Left lung (tissue), 10 donors: ENCODE measurements around the gene RGL3. TPM values are rescaled to one million over a fixed set of nuclear protein-coding genes. Genes with fewer than 3 reads are reported as not detected.
"Not testable (repeated sequence)": the region's sequence is repeated elsewhere in the genome, so short reads cannot be mapped to it uniquely, and the experiment has no call there.

Experiments used
- ATAC-seq: fragments of 200-7000 bp; cut with Tn5 transposase; one replicate; pipeline ENCODE4 v1.9.1; 2020; ENCODE audit warnings: moderate library complexity
- DNase-seq, 4 donors: peaks; one replicate each; pipeline ENCODE4 v3.0.0-alpha.2; 2013 to 2020
- H3K27ac ChIP-seq, 2 donors: fragments of 200-600 bp; sonication (generic) in 1 of 2; one replicate each; pipeline versions ENCODE4 v1.5.0 to v1.8.0; 2020 to 2021
- H3K27me3 ChIP-seq, 2 donors: fragments of 200-600 bp; sonication (generic) in 1 of 2; one replicate each; pipeline versions ENCODE4 v1.5.0 to v1.8.0; 2020 to 2021
- H3K36me3 ChIP-seq, 2 donors: fragments of 200-600 bp; sonication (generic) in 1 of 2; one replicate each; pipeline versions ENCODE4 v1.5.0 to v1.8.0; 2020 to 2021
- H3K4me1 ChIP-seq, 2 donors: fragments of 200-600 bp; one replicate each; pipeline ENCODE4 v1.8.0; 2021
- H3K4me3 ChIP-seq, 2 donors: fragments of 200-600 bp; sonication (generic) in 1 of 2; one replicate each; pipeline versions ENCODE4 v1.5.0 to v1.8.0; 2020 to 2021; ENCODE audit warnings: mild to moderate bottlenecking in 1 of 2
- H3K9me3 ChIP-seq, 2 donors: fragments of 200-600 bp; sonication (generic) in 1 of 2; one replicate each; pipeline versions ENCODE4 v1.5.0 to v1.8.0; 2020 to 2021
- CTCF ChIP-seq, 2 donors: fragments of 200-600 bp; sonication (generic) in 1 of 2; IDR thresholded peaks; one replicate each; pipeline versions ENCODE4 v1.5.0 to v1.8.0; 2021; ENCODE audit warnings: antibody characterized with exemption in 2 of 2
- intact Hi-C, 2 donors: fragments of 100-400 bp; cut with DNase I; formaldehyde crosslinking; loops; one replicate each; pipeline versions ENCODE4 v1.11.2 to v1.14.2; 2022
- polyA plus RNA-seq, 6 donors: library from polyadenylated mRNA; unstranded; fragments of 120-200 nt; gene quantifications; one replicate each; pipeline ENCODE4 v1.2.1, GENCODE V29; 2013; ENCODE audit not compliant: insufficient read length in 6 of 6
- total RNA-seq, 2 donors: library from RNA; stranded (reverse); fragmentation: NEBNext Ultra II Directional; extraction: Animal tissue kit (Norgen Biotek cat#: 25700); gene quantifications; one replicate each; pipeline ENCODE4 v1.2.1, GENCODE V29; 2021
- donor health status: DM: no; HTN: yes; CAD: no.
- donor health status: DM: no; HTN: no; CAD: no.

RGL3 gene
- total and polyA plus RNA-seq, 8 donors = 32.9 to 68.2 (median 56.6) TPM

GRCh38 chr19:11457115-11457514 is 38.0 kb upstream of the RGL3 start:
- no peaks in the 10 kb centered on the region for H3K4me1 ChIP-seq
- DNase-seq (peak in 1 of 4 donors; percentile 76), ATAC-seq (no peak)
- intact Hi-C loops = no loop called here
- H3K4me3 ChIP-seq = no peak overlapping the region
- H3K27ac ChIP-seq = no peak overlapping the region
- H3K9me3 ChIP-seq = no peaks in the 10 kb centered on the region
- H3K36me3 ChIP-seq = no peaks in the 10 kb centered on the region
- no peak for TF ChIP-seq CTCF (IDR thresholded peaks at IDR 0.05)
- H3K27me3 ChIP-seq = peaks cover 0 to 43% of the 10 kb centered on the region in 2 donors

- H3K9me3 ChIP-seq = no peaks in the 10 kb centered on the region
- intact Hi-C loops = no loop called here
- peaks cover 0 to 43% of the 10 kb centered on the region in 2 donors for H3K27me3 ChIP-seq
- H3K4me3 ChIP-seq = no peak overlapping the region
- no peaks in the 10 kb centered on the region for H3K36me3 ChIP-seq
- TF ChIP-seq CTCF (IDR thresholded peaks at IDR 0.05) = no peak
- no peak overlapping the region for H3K27ac ChIP-seq
- DNase-seq = no peak
- ATAC-seq = no peak
- H3K4me1 ChIP-seq = no peaks in the 10 kb centered on the region
Measured at GRCh38 chr19:11456659-11457058, 37.5 kb upstream of the RGL3 start.

- H3K4me3 ChIP-seq, DNase-seq, intact Hi-C loops, H3K4me1 ChIP-seq, H3K9me3 ChIP-seq, ATAC-seq, H3K27ac ChIP-seq: not testable (repeated sequence)
- Histone ChIP-seq H3K27me3 (peaks cover 0 to 37% of the 10 kb centered on the region in 2 donors), H3K36me3 (peaks cover 0 to 10% of the 10 kb centered on the region in 2 donors)
Measured at GRCh38 chr19:11455233-11455554, 36.1 kb upstream of the RGL3 start.

GRCh38 chr19:11453468-11454341 is 34.6 kb upstream of the RGL3 start:
- Histone ChIP-seq H3K4me1 (no peaks in the 10 kb centered on the region), H3K4me3 (no peak overlapping the region), H3K27me3 (peaks cover 0 to 25% of the 10 kb centered on the region in 2 donors), H3K9me3 (no peaks in the 10 kb centered on the region), H3K27ac (no peak overlapping the region), H3K36me3 (peaks cover 0 to 25% of the 10 kb centered on the region in 2 donors)
- no peak for ATAC-seq
- intact Hi-C loops = no loop called here
- no peak for TF ChIP-seq CTCF (IDR thresholded peaks at IDR 0.05)
- DNase-seq = no peak

GRCh38 chr19:11452620-11453310 is 33.7 kb upstream of the RGL3 start:
- ATAC-seq (no peak), DNase-seq (no peak)
- Histone ChIP-seq H3K4me1 (no peaks in the 10 kb centered on the region), H3K4me3 (no peak overlapping the region), H3K9me3 (no peaks in the 10 kb centered on the region), H3K36me3 (peaks cover 0 to 34% of the 10 kb centered on the region in 2 donors), H3K27me3 (peaks cover 0 to 19% of the 10 kb centered on the region in 2 donors), H3K27ac (no peak overlapping the region)
- no peak for TF ChIP-seq CTCF (IDR thresholded peaks at IDR 0.05)
- intact Hi-C loops = no loop called here
